RCC 7860 (cell line): ENCODE data around the gene OSBP2.
"Not testable (repeated sequence)": the region's sequence is repeated elsewhere in the genome, so short reads cannot be mapped to it uniquely, and the experiment has no call there.

Source experiments
- DNase-seq: peaks from one replicate; pipeline ENCODE4 v3.0.0-alpha.2; 2015; ENCODE audit warnings: low spot score
- FAIRE-seq: peaks from 2 replicates; lab custom pipeline; 2012; peaks lifted over from hg19 to GRCh38; lab: Jason Lieb, UNC

Gene OSBP2

DNA sequence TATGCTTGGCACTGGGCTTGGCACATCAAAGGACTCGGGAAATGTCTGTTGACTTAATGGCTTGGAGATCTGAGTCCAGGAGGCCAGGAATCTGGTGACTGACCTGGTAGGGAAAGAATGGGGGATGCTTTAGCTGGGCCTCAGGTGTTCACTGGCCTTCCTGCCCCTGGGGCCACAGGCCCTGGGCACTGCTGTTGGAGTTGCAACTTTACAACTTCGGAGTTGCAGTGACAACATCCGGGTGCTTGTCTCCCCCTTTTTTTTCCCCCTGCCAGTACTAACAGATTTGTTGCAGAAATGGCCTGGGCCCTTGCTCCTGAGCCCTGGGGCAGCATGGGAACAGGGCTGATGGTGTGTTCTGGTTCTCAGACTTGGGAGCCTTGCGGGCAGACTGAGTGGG, 23.8 kb downstream of the OSBP2 start:
- DNase-seq (no peak), FAIRE-seq (no peak)

DNA sequence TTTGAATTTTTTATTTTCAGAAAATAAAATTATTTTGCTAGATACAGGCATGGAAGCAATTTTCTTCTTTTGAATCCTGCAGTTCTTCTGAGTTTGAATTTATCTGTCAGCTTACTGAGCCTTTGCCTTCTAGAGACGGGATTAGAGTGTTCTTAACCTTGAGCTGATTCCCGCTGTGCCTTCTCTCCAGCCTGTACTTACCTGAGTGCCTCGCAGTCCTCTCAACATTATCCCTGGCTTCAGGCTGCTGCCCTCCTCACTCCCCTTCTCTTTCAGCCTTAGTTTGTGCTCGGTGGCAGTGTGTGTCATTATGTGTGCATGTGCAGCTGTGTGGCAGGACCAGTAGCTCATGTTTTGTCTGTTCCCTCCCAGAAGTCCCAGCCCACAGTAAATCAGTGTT, 24.3 kb downstream of the OSBP2 start:
- FAIRE-seq (no peak), DNase-seq (no peak)

DNA sequence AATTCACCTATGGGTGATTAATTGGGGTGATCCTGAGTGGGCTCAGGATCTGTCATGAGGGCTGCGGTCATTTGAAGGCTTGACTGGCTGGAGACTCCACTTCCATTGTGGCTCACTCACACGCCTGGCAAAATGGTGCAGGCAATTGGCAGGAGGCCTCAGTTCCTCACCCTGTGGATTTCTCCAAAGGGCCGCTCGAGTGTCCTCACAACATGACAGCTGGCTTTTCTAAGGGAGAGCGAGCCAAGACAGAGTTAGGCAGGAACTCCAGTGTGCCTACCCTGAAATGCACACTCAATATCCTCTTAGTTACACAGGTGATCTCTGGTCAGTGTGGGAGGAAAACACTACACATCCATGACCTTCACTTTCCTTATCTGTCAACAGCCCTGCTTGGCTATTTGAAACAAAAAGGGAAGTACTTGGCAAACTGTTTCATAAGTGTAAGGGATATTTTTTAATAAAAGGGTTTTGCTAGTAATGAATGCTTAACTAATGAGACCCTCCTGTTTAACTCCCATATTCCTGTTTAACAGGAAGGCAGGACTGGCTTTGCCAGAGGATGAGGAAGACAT, 25.7 kb downstream of the OSBP2 start:
- DNase-seq = no peak
- no peak for FAIRE-seq

DNA sequence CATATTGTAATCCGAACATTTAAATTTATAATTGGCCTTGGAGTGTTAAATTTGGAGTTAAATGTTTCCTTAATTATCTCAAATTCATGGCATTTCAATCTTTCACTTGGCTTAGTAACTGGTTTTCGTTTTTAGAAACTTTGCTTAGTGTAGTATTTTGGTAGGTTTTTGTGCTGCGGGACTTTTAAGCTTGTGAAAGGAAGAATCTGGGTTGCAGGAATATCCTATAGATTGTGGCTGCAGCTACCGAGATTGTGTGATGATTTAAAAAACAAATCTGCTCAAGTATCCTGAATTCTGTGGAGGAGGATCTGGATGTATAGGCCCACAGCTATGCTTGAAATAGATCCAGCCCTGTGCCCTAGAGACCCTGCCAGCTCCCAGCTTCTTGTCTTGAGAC, 27.1 kb downstream of the OSBP2 start:
- no peak for FAIRE-seq
- no peak for DNase-seq

DNA sequence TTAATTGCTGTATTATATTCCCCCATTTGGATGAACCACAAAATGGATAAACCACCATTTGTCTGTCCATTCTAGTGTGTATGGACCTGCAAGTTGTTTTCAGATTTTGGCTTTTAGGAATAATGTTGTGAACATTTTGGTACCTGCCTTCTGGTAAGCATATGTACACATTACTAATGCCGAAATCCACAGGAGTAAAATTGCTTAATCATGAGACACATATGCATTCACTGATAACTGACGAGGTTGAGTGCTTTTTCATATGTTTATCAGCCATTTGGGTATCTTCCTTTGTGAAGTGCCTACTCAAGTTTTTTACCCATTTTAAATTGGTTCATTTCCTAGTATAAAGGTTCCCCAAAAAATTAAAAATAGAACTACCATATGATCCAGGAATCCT, 34.2 kb downstream of the OSBP2 start:
- FAIRE-seq (no peak), DNase-seq (no peak)

DNA sequence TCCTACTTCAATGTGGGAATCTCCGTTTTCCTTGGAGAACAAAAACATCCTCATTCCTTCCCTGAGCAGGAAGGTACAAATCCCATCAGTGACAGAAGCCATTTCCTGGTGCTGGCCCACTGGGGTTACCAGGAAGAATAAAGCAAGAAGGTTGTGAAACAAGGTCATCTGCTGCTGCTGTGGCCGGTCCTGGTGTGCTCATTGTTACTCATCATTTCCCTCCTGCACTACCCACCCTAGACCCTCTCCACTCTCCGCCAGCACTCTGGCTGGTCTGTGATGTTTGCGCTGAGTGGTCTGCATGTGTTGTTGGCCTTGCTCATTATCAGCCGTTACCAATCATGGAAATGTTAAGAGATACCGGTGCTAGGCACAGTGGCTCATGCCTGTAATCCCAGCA, 37.0 kb downstream of the OSBP2 start:
- DNase-seq (no peak), FAIRE-seq (no peak)

DNA sequence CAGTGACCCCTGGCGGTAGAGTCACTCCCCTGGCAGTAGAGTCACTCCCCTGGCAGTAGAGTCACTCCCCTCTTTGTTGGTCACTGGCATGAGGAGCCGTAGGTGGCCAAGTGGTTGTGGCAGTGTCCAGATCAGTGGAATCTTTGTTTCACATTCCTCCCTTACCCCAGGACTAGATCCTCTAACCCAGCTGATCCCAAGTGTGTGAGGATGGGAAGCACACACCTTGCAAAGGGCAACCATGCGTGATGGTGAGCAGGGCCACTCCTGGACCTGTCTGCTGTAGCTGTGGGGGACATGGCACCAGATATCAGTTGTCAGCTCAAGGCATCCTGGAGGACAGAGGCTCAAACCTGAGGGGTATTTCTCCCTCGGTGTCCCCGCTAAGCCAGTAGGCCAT, 37.8 kb downstream of the OSBP2 start:
- DNase-seq (no peak), FAIRE-seq (no peak)

DNA sequence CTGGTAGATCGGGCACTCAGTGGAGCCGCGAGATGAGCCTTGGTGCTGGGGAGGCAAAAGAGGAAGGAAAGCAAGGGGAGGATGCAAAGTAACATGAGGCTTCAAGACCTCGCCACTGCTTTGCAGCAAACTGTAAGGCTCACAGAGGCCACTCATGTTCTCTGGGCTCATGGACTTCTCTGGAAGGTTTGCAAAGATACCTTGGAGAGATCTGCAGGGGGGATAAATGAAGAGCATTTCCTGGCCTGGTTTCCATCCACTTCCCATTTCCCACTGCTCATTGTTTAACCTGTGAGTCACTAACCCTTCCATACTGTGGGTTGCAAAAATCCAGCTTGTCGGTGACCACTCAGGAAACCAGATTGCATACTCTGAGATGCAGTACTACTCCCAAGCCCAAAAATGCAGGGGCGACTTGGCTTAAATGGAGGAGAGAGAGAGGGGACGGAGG, 38.5 kb downstream of the OSBP2 start:
- no peak for FAIRE-seq

DNA sequence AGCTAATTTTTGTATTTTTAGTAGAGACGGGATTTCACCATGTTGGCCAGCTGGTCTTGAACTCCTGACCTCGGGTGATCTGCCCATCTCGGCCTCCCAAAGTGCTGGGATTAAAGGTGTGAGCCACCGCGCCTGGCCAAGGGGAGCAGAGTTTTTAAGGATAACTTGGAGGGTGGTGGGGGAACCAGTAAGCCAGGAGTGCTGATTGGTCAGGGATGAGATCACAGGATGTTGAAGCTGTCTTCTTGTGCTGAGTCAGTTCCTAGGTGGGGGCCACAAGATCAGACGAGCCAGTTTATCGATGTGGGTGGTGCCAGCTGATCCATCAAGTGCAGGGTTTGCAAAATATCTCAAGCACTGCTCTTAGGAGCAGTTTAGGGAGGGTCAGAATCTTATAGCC, 45.3 kb downstream of the OSBP2 start:
- not testable (repeated sequence) for FAIRE-seq, DNase-seq

More for the DNA sequence above, 38.5 kb downstream of the OSBP2 start:
- no peak for DNase-seq

DNA sequence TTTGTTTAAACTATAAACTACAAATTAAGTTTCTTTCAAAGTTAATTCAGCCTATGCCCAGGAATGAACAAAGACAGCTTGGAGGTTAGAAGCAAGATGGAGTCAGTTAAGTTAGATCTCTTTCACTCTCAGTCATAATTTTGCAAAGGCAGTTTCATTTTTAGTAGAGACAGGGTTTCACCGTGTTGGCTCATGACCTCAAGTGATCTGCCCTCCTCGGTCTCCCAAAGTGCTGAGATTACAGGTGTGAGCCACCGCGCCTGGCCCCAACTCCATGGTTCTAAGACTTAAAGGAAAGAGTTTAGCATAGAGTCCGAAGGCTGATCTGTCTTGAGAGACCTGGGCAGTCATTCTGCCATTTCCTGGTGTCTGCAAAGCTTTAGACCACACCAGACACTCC, 45.8 kb downstream of the OSBP2 start:
- not testable (repeated sequence) for FAIRE-seq, DNase-seq

DNA sequence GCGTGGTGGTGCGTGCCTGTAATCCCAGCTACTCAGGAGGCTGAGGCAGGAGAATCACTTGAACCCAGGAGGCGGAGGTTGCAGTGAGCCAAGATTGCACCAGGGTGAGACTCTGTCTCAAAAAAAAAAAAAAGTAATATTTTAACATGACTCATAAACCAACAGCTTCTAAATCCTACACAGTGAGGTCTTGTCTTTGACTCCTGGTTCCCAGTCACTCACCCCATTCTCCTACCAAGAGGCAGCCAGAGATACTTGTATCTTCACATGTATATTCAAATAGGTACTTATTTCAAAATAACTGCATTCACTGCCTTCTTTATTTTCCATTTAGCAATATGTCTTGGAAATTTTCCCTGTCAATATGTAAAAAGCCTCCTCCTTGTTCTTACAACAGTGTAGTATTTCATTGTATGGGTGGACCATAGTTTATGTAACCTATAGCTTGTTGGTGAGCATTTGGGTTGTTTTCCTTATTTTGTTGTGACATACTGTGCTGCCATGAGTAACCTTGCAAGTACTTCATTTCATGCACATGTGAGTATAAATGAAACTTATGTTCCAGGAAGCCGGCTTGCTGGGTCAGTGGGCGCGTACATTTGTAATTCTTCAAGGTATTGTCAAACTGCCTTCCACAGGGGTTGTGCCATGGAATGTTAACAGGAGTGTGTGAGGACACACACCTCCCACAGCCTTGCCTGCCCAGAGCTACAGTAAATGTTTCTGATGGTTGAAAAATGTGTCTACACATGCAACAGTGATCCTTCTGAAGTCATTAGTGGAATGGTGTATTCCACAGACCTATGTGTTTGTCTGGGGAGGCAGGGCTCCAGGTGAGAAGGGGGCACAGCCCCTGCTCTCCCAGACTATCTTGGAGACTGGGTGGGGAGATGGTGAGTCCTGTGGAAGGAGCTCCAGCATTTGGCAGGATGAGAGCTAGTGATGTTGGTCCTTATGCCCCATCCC, 47.9 kb downstream of the OSBP2 start:
- DNase-seq = no peak
- no peak for FAIRE-seq

DNA sequence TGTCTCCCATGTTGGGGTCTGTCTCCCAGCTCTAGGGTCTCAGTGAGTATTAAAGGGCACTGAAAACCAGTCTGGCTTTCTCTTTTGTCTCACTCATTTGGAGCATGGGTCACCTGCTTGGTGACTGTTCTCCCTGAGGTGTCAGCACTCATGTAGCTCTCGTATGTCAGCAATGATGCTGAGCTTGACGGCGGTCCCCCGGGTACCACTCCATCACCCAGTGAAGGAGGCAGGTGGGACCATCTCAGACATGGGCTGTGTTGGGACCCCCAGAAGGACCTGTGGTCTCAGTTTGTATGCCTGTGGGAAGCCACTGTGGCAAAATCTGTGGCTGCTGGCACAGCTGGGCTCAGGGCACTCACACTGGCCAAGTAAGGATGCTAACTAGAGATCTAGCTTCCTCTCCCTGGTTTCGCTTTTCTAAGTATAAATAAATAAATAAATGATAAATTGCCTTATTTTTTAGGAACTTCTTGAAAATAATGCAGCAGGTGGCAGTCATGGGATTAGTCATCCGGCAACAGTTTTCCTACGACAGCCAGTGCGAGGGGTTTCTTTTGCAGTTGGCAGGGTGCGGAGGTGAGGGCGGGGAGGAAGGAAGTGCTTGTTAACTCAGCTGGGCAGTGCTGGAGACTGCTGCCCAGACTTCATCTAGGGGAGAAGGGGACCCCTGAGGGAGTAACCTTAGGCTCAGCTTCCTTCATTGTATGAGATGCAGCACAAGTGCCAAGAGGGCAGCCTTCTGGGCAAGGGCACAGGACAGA, 48.8 kb downstream of the OSBP2 start:
- FAIRE-seq (no peak), DNase-seq (no peak)

DNA sequence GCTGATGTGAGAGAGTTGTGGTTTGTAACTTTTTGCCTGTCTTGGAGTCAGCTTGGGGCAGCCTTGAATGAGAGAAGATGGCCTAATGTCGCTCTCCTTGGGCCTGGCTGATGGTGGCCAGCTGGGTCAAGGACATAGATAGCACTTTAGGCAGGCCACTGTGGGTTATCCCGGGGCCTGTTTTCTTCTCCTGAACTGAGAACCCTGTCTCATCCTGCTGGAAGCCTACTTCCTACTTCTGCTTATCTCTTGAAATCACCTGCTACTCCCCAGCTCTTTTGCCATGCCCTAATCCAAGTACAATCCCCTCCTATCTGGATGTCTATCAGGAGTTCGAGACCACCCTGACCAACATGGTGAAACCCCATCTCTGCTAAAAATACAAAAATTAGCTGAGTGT, 49.5 kb downstream of the OSBP2 start:
- no peak for DNase-seq
- no peak for FAIRE-seq

DNA sequence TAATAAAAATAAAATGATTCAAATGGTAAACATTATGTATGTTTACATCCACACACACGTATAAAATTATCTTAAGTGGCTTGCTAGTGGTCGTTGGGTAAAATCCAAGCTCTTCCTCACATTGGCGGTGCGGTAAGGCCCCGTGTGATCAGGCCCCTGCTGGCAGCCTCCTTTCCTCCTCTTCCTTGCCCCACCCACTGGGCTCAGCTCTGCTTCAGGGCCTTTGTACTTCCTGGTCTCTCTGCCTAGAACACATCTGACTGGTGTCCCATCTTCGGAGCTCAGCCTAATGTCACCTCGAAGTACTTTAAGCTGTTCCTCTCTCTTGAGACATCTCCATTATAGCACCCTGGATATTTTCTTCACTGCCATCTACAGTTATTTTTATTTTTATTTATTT, 52.8 kb downstream of the OSBP2 start:
- no peak for DNase-seq
- no peak for FAIRE-seq

DNA sequence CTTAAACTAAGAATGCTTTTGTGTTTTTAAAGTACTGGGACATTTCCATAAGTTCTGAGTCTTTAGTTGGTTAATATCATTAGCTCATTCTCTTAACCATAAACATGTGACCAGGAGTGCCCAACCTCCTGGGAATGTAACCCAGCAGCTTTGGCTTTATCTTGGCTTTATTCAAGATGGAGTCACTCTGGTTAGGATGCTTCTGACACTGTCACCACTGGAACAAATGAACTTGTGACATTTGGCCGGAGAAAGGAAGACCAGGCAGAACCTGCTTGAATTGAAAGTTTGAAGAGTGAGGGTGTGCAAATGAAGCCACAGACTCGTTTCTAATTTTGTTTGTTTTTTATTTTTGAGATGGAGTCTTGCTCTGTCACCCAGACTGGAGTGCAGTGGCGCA, 54.6 kb downstream of the OSBP2 start:
- FAIRE-seq (no peak), DNase-seq (no peak)

DNA sequence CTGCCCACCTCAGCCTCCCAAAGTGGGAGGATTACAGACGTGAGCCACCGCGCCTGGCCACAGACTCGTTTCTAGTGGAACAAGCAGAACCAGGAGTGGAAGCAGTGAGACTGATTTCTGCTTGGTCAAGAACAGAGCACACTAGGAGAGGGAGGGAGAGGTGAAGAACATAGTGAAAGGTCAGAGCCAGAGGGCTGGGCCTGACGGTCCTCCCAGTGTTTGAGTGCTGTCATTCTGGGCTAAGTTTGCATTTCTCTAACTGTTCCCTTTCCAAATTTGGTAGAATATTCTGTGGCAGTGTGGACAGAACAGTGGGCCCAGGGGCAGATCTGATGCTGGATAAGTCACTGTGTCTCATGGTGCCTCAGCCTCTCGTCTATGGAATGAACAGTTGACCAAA, 55.2 kb downstream of the OSBP2 start:
- FAIRE-seq (no peak), DNase-seq (no peak)

DNA sequence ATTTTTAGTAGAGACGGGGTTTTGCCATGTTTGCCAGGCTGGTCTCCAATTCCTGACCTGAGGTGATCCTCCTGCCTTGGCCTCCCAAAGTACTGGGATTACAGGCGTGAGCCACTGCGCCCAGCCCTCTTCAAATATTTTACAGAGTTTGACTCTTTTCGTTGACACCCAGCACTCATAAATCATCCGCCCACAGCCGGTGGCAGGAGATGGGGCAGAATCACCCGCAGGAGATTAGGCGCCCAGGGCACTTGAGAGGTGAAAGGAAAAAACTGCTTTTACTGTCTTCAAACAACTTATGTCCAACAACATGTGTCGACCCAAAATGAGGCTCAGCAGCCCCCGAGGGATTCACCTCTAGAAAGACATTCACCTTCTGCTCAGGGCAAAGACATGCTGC, 56.9 kb downstream of the OSBP2 start:
- DNase-seq (no peak), FAIRE-seq (no peak)

DNA sequence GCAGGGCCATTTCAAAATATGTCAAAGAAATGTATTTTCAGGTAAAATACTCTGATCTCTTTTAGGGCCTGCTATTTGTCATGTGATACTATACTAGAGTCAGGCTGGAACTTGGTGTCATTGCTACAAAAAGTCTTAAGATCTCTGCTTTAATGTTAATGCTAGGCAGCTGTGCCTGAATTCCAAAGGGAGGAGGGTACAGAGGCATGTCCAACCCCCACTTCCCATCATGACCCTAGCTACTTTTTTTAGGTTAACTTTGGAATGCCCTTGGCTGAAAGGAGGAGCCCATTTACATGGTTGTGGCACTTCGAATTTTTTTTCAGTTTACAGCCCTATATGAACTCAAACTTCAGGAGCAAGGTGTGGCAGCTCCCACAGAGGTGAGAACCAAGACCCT, 58.1 kb downstream of the OSBP2 start:
- DNase-seq = no peak
- FAIRE-seq = no peak

DNA sequence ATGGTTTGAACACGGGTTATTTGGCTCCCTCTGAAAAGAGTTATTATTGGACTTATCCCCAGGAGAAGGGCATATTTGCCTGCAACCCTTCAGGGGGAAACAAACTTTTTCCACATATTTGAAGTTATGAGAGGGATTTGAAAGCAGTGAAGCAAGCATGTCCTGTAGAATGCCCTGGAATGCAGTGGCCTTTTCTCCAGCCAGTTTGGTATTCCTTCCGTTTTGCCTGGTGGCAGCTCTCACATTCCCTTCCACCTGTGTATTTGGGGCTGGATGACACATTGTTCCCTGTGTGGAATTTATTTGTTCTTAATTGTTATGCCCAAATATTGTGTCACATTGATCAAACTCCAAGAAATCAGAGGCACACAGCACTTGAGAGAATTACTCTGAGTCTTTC, 59.0 kb downstream of the OSBP2 start:
- FAIRE-seq = no peak
- no peak for DNase-seq

DNA sequence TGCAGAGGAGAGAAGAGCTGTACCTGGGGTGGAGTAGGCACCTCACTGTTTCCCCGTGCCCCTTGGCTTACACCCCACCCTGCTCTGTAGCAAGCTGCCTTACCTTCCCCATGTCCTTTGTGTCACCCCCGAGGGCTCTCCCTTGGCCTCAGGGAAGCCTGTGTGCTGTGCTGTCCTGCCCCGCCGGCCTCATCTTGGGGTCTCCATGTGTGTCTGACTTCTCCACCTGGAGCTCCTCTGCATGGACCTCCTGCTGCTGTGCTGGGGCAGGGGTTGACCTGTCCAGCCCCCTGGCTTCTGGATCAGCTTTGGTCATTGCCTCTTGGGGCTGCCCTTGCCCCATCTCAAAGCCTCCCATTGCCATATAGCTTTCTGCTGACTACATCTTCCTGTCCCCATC, 59.8 kb downstream of the OSBP2 start:
- FAIRE-seq (no peak), DNase-seq (no peak)

DNA sequence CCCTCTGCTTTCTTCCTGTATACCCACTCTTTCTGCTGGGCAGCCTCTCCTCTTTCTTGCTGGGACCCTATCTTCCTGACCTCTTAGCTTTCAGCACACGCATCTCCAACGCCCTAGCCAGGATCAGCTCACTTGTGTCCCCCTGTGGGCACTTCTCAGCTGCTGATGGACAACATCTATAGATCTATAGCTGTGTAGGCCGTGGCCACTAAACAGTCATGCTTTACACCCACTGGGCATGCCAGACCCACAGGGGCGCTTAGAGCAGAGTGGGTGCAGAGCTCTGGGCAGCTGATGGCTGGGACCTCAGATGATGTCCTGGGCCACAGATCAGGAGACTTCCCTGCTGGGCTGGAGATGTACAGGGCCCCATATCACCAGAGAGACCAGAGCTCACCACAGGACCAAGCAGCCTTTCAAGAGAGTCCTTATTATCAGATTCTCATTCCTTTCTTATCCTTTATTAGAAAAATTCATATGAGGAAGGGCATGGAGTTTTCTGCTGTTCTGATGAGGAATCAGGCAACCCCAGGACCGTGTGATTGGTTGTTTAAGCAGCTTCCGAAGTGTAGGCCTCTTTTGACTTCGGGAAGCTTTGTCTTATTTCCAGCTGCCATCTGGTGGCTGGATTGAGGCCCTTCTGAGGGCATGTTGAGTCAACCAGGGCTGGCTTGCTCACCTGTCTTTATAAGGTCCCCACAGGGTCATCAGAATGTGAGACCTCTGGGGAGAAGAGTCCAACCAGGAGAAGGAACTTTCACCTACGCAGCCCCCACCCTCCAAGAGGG, 60.5 kb downstream of the OSBP2 start:
- FAIRE-seq = no peak
- peak; percentile 35 for DNase-seq
